B cell (primary cell): ENCODE data around the gene CLEC2L. TPM values are rescaled to one million over a fixed set of nuclear protein-coding genes. Genes with fewer than 3 reads are reported as not detected.

Experiments used
- ATAC-seq: fragments of 200-7000 bp; cut with Tn5 transposase; one replicate; pipeline ENCODE4 v1.10.0; 2021; ENCODE audit warnings: low read depth, mild to moderate bottlenecking, moderate number of reproducible peaks, moderate library complexity
- CTCF ChIA-PET: fragments of 350-600 bp; sonication (Branson Sonifier 250); formaldehyde crosslinking; loops from one replicate; lab custom pipeline; 2021; ENCODE audit warnings: antibody characterized with exemption, inconsistent platforms; lab: Charles Lee
- POLR2A ChIA-PET: fragments of 350-600 bp; sonication (Branson Sonifier 250); formaldehyde crosslinking; loops from one replicate; lab custom pipeline; 2021; ENCODE audit warnings: antibody characterized with exemption; lab: Charles Lee
- DNase-seq: peaks from one replicate; pipeline ENCODE4 v3.0.0; 2013
- H2AFZ ChIP-seq: 2 replicates; pipeline ENCODE4 v1.6.1; 2012; ENCODE audit warnings: mild to moderate bottlenecking, low read depth, low read length; ENCODE audit not compliant: insufficient read depth, poor library complexity, severe bottlenecking
- H3K27ac ChIP-seq, 2 donors: 1 replicate in 1 of 2; 2 replicates in 1 of 2; pipeline ENCODE4 v1.5.1; 2012 to 2013; ENCODE audit warnings: low read length in 2 of 2, mild to moderate bottlenecking in 2 of 2, moderate library complexity in 1 of 2
- H3K27me3 ChIP-seq, 4 experiments: fragments of 200-600 bp in 1 of 4; sonication (generic) in 1 of 4; replicated peaks in 1 of 4; 1 replicate in 2 of 4; 2 replicates in 2 of 4; pipeline versions ENCODE4 v1.6.1 to v1.7.0; 2013 to 2016; ENCODE audit warnings: low read length in 3 of 4, mild to moderate bottlenecking in 2 of 4, mixed read lengths in 1 of 4, moderate library complexity in 1 of 4; ENCODE audit not compliant: insufficient read depth in 4 of 4, control insufficient read depth in 3 of 4; ENCODE audit errors: control extremely low read depth in 1 of 4
- H3K36me3 ChIP-seq, 2 experiments: replicated peaks in 1 of 2; 1 replicate in 1 of 2; 2 replicates in 1 of 2; pipeline versions ENCODE4 v1.6.1 to v1.7.1; 2013; ENCODE audit warnings: low read length in 1 of 2; ENCODE audit not compliant: insufficient read depth in 2 of 2, control insufficient read depth in 1 of 2; ENCODE audit errors: control extremely low read depth in 1 of 2, extremely low read depth in 1 of 2
- H3K4me1 ChIP-seq, 2 donors: fragments of 200-600 bp in 1 of 2; sonication (generic) in 1 of 2; 1 replicate in 1 of 2; 2 replicates in 1 of 2; pipeline versions ENCODE4 v1.5.1 to v1.6.1; 2013 to 2017; ENCODE audit warnings: low read length in 2 of 2; ENCODE audit not compliant: control insufficient read depth in 2 of 2, insufficient read depth in 2 of 2
- H3K4me2 ChIP-seq: replicated peaks from 2 replicates; pipeline ENCODE3; 2012; ENCODE audit warnings: mild to moderate bottlenecking, low read depth, low read length; ENCODE audit not compliant: poor library complexity, severe bottlenecking
- H3K4me3 ChIP-seq, 5 experiments: fragments of 200-600 bp in 1 of 5; sonication (generic) in 1 of 5; 1 replicate in 3 of 5; 2 replicates in 2 of 5; pipeline versions ENCODE4 v1.5.1 to v1.7.0; 2011 to 2016; ENCODE audit warnings: low read length in 4 of 5, mild to moderate bottlenecking in 4 of 5, low read depth in 2 of 5, control low read depth in 1 of 5, moderate library complexity in 1 of 5; ENCODE audit not compliant: insufficient read depth in 1 of 5; ENCODE audit errors: control extremely low read depth in 1 of 5, extremely low read depth in 1 of 5
- H3K79me2 ChIP-seq: fragments of 200-600 bp; sonication (generic); one replicate; pipeline ENCODE4 v1.6.0; 2016; ENCODE audit warnings: low read length; ENCODE audit not compliant: control insufficient read depth, insufficient read depth
- H3K9ac ChIP-seq: fragments of 200-600 bp; sonication (generic); 2 replicates; pipeline ENCODE4 v1.6.1; 2017; ENCODE audit warnings: mild to moderate bottlenecking, low read length, moderate library complexity
- H3K9me3 ChIP-seq, 3 donors: one replicate each; pipeline versions ENCODE4 v1.6.1 to v1.7.1; 2013; ENCODE audit warnings: low read length in 2 of 3; ENCODE audit not compliant: control insufficient read depth in 2 of 3, insufficient read depth in 1 of 3; ENCODE audit errors: control extremely low read depth in 1 of 3
- H4K20me1 ChIP-seq: 2 replicates; pipeline ENCODE4 v1.6.0; 2012; ENCODE audit warnings: mild to moderate bottlenecking, low read length; ENCODE audit not compliant: insufficient read depth, control insufficient read depth, poor library complexity, severe bottlenecking
- H3K27ac Mint-ChIP-seq: one replicate; pipeline ENCODE4 v1.8.0; 2021; ENCODE audit warnings: mixed read lengths
- H3K27me3 Mint-ChIP-seq: one replicate; pipeline ENCODE4 v1.8.0; 2021; ENCODE audit warnings: mixed read lengths
- H3K4me1 Mint-ChIP-seq: one replicate; pipeline ENCODE4 v1.8.0; 2021; ENCODE audit warnings: mixed read lengths
- H3K4me3 Mint-ChIP-seq: one replicate; pipeline ENCODE4 v1.8.0; 2021; ENCODE audit warnings: mixed read lengths
- H3K9me3 Mint-ChIP-seq: one replicate; pipeline ENCODE4 v1.8.0; 2022; ENCODE audit warnings: mixed read lengths; ENCODE audit not compliant: insufficient read depth
- EZH2 ChIP-seq: IDR thresholded peaks from 2 replicates; pipeline ENCODE4 v1.6.1; 2012; ENCODE audit warnings: borderline replicate concordance, low read depth, mild to moderate bottlenecking, moderate library complexity, low read length; ENCODE audit not compliant: insufficient read depth, poor library complexity, severe bottlenecking
- WGBS: methylation state at CpG from one replicate; pipeline ENCODE4 v1.1.5; 2013; ENCODE audit warnings: missing lambda C conversion rate; ENCODE audit not compliant: insufficient coverage; 5-methylcytosine and 5-hydroxymethylcytosine counted together
- intact Hi-C: fragments of 100-400 bp; cut with micrococcal nuclease; formaldehyde crosslinking; loops from one replicate; pipeline ENCODE4 v1.10.0; 2022
- polyA plus RNA-seq: library from polyadenylated mRNA; depleted of rRNA; stranded (reverse); fragments of >200 nt; gene quantifications from 2 replicates; pipeline ENCODE4 v1.2.3, GENCODE V29; 2012
- total RNA-seq, 2 donors: library from RNA; stranded (reverse); fragments of 120-200 nt in 1 of 2; gene quantifications; 1 replicate in 1 of 2; 2 replicates in 1 of 2; pipeline versions ENCODE4 v1.2.3 to v1.2.4, GENCODE V29; 2013 to 2022
- TF ChIP-seq, protein P1 (sequence below): fragments of 200-600 bp; IDR thresholded peaks from one replicate; pipeline ENCODE4 v1.8.0; 2022; ENCODE audit warnings: antibody characterized with exemption, mild to moderate bottlenecking

CLEC2L gene
- total and polyA plus RNA-seq, 2 donors (not counting 1 experiment from before 2014, with no cell fraction given) = not detected

- Histone ChIP-seq H3K27me3 (peaks cover 0 to 29% (median 8%) of the 10 kb centered on the region in 4 experiments), H3K9ac (no peak overlapping the region), H3K27ac (no peak overlapping the region), H2AFZ (no peak overlapping the region), H3K4me3 (no peak overlapping the region), H3K79me2 (no peaks in the 10 kb centered on the region), H4K20me1 (no peaks in the 10 kb centered on the region), H3K36me3 (no peaks in the 10 kb centered on the region), H3K4me2 (no peak overlapping the region), H3K9me3 (peaks cover 0 to 2% (median 0%) of the 10 kb centered on the region in 3 donors), H3K4me1 (peaks cover 12 to 15% of the 10 kb centered on the region in 2 donors)
- intact Hi-C loops = no loop called here
- WGBS = 82% methylated on average over 4 of the region's 4 CpGs
- H3K4me3 Mint-ChIP-seq = no peak overlapping the region
- DNase-seq (no peak), ATAC-seq (no peak)
- ChIA-PET CTCF (no interaction called here), POLR2A (no interaction called here)
- no peak for TF ChIP-seq EZH2
- TF ChIP-seq, protein P1, sequence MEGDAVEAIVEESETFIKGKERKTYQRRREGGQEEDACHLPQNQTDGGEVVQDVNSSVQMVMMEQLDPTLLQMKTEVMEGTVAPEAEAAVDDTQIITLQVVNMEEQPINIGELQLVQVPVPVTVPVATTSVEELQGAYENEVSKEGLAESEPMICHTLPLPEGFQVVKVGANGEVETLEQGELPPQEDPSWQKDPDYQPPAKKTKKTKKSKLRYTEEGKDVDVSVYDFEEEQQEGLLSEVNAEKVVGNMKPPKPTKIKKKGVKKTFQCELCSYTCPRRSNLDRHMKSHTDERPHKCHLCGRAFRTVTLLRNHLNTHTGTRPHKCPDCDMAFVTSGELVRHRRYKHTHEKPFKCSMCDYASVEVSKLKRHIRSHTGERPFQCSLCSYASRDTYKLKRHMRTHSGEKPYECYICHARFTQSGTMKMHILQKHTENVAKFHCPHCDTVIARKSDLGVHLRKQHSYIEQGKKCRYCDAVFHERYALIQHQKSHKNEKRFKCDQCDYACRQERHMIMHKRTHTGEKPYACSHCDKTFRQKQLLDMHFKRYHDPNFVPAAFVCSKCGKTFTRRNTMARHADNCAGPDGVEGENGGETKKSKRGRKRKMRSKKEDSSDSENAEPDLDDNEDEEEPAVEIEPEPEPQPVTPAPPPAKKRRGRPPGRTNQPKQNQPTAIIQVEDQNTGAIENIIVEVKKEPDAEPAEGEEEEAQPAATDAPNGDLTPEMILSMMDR = no peak
- no peak overlapping the region for H3K27ac Mint-ChIP-seq
- peaks cover 31% of the 10 kb centered on the region for H3K27me3 Mint-ChIP-seq
- H3K9me3 Mint-ChIP-seq = no peaks in the 10 kb centered on the region
- H3K4me1 Mint-ChIP-seq = peaks cover 4% of the 10 kb centered on the region
Measured at GRCh38 chr7:139481364-139481763, 42.1 kb upstream of the CLEC2L start.

GRCh38 chr7:139482122-139482521 is 41.4 kb upstream of the CLEC2L start:
- Histone ChIP-seq H3K4me3 (no peak overlapping the region), H3K4me1 (peaks cover 12 to 15% of the 10 kb centered on the region in 2 donors), H3K79me2 (no peaks in the 10 kb centered on the region), H3K9me3 (peaks cover 0 to 2% (median 0%) of the 10 kb centered on the region in 3 donors), H3K36me3 (no peaks in the 10 kb centered on the region), H3K9ac (no peak overlapping the region), H2AFZ (no peak overlapping the region), H3K27me3 (peaks cover 0 to 33% (median 8%) of the 10 kb centered on the region in 4 experiments), H3K27ac (no peak overlapping the region), H3K4me2 (no peak overlapping the region), H4K20me1 (no peaks in the 10 kb centered on the region)
- peaks cover 33% of the 10 kb centered on the region for H3K27me3 Mint-ChIP-seq
- no peaks in the 10 kb centered on the region for H3K9me3 Mint-ChIP-seq
- H3K4me1 Mint-ChIP-seq = peaks cover 4% of the 10 kb centered on the region
- ChIA-PET POLR2A (no interaction called here), CTCF (no interaction called here)
- DNase-seq (no peak), ATAC-seq (no peak)
- WGBS = 78% methylated on average over 7 of the region's 8 CpGs
- peak overlapping the region; percentile 71 for H3K4me3 Mint-ChIP-seq
- H3K27ac Mint-ChIP-seq = no peak overlapping the region
- intact Hi-C loops = no loop called here
- TF ChIP-seq, protein P1 = no peak
- no peak for TF ChIP-seq EZH2
